ENCODE measurements around the gene EEF1AKMT4. TPM values are rescaled to one million over a fixed set of nuclear protein-coding genes. Genes with fewer than 3 reads are reported as not detected.

EEF1AKMT4 gene
- total RNA-seq, 1 donor, result 5.6 TPM

DNA sequence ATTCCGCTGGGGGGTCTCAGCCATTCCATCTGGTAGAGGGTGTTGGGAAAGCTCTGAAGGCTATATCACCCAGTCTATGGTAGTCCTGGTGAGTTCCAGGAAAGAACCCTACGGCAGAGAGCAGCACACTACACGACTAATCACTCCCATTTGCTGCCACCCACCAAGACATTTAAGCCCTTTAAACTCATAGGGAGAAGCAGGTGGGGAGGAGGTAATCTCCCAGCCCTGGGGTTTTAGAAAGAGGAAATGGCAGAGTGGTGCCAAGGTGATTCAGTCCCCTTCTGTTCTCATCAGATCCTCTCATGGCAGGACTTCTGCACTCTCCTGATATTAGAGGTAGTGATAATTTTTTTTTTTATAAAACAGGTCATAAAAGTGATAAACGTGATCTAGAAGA lies 30.7 kb upstream of the EEF1AKMT4 start:
- H3K4me3 ChIP-seq (ENCODE audit: low read depth, low read length), result no peak overlapping the region
- DNase-seq (ENCODE audit: low read depth), result no peak
- TF ChIP-seq, protein P1, sequence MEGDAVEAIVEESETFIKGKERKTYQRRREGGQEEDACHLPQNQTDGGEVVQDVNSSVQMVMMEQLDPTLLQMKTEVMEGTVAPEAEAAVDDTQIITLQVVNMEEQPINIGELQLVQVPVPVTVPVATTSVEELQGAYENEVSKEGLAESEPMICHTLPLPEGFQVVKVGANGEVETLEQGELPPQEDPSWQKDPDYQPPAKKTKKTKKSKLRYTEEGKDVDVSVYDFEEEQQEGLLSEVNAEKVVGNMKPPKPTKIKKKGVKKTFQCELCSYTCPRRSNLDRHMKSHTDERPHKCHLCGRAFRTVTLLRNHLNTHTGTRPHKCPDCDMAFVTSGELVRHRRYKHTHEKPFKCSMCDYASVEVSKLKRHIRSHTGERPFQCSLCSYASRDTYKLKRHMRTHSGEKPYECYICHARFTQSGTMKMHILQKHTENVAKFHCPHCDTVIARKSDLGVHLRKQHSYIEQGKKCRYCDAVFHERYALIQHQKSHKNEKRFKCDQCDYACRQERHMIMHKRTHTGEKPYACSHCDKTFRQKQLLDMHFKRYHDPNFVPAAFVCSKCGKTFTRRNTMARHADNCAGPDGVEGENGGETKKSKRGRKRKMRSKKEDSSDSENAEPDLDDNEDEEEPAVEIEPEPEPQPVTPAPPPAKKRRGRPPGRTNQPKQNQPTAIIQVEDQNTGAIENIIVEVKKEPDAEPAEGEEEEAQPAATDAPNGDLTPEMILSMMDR (IDR thresholded peaks at IDR 0.05; ENCODE audit: insufficient read depth, low read depth, low read length), result no peak

DNA sequence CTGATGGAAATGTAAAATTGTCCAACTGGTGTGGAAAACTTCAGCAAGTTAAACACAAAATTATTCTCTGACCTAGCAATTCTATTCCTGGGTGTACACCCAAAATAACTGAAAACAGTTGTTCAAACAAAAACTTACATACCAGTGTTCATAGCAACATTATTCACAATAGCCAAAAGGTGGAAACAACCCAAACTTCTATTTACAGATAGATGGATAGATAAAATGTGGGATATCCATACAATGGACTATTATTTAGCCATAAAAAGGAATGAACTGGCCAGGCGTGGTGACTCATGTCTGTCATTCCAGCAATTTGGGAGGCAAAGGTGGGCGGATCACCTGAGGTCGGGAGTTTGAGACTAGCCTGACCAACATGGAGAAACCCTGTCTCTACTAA lies 27.0 kb upstream of the EEF1AKMT4 start:
- H3K4me3 ChIP-seq (ENCODE audit: low read depth, low read length), result no peak overlapping the region
- TF ChIP-seq, protein P1 (IDR thresholded peaks at IDR 0.05; ENCODE audit: insufficient read depth, low read depth, low read length), result no peak
- no peak for DNase-seq (ENCODE audit: low read depth)

DNA sequence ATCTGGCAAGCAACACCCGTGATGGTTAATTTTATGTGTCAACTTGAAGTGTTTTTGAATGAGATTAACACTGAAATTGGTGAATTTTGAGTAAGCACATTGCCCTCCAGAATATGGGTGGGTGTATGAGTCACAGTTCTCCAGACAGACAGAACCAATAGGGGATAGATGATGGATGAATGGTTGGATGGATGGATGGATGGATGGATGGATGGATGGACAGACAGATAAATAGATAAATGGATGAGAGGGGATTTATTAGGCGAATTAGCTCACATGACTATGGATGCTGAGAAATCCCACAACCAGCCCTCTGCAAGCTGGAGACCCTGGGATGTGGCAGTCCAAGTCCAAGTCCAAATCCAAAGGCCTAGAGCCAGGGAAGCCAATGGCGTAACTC lies 25.5 kb upstream of the EEF1AKMT4 start:
- no peak overlapping the region for H3K4me3 ChIP-seq (ENCODE audit: low read depth, low read length)
- no peak for DNase-seq (ENCODE audit: low read depth)
- TF ChIP-seq, protein P1 (IDR thresholded peaks at IDR 0.05; ENCODE audit: insufficient read depth, low read depth, low read length), result no peak

DNA sequence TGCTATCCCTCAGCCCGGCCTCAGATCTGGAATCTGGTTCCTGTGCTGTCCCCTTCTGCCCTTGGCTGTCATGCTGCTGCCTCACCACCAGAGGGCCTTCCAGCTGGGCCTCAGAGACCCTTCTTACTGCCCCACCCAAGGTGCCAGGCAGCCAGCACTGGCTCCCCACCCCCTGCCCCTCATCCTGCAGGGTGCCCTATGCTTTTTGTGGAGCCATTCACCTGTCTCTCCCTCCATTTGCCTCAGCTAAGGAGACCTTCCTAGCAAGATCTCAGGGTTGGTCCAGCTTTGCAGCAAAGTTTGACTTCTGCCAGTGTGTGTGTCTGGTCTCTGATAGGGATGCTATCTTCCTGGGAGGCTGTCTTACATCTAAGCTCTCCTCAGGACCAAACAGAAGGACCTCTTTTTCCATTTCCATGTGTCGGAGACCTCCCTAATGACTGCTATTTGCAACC lies 22.0 kb upstream of the EEF1AKMT4 start:
- TF ChIP-seq, protein P1 (IDR thresholded peaks at IDR 0.05; ENCODE audit: insufficient read depth, low read depth, low read length), result peak; percentile 79
- DNase-seq (ENCODE audit: low read depth), result peak; percentile 28
- no peak overlapping the region for H3K4me3 ChIP-seq (ENCODE audit: low read depth, low read length)

DNA sequence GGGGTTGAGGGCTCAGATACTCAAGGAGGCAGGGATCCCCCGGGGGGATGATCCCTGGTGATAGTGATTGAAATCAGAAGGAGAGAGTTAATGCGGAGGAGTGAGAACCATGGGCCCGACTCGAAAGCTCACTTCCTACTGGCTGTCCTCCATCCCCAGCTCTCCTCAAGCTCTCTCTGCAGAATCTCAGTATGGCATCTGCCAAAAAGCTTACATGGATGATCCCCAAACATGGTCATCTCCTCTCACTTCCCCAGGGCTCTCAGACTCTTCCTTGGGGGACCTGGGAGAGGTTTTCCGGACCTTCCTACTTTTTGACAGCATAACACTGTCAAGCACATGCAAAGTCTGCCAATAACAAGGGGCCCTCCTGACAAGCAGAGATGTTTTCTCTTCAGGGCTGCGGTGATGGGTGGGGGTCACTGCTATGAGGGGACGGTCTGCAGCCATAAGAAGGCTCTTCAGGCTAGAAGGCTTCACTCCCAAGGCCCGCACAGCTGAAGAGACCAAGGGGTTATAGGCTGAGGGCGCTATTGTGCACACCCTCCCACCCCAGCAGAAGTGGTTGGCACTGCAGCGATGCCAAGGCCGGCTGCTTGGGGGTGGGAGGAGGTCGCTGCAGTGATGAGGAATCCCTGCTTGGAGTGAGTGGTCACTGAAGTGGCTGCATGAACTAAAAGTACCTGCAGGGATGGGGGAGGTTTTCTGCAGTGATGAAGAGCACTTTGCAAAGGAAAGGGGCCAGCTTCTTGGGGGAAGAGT lies 20.9 kb upstream of the EEF1AKMT4 start:
- TF ChIP-seq, protein P1 (IDR thresholded peaks at IDR 0.05; ENCODE audit: insufficient read depth, low read depth, low read length), result no peak
- DNase-seq (ENCODE audit: low read depth), result no peak
- no peak overlapping the region for H3K4me3 ChIP-seq (ENCODE audit: low read depth, low read length)

DNA sequence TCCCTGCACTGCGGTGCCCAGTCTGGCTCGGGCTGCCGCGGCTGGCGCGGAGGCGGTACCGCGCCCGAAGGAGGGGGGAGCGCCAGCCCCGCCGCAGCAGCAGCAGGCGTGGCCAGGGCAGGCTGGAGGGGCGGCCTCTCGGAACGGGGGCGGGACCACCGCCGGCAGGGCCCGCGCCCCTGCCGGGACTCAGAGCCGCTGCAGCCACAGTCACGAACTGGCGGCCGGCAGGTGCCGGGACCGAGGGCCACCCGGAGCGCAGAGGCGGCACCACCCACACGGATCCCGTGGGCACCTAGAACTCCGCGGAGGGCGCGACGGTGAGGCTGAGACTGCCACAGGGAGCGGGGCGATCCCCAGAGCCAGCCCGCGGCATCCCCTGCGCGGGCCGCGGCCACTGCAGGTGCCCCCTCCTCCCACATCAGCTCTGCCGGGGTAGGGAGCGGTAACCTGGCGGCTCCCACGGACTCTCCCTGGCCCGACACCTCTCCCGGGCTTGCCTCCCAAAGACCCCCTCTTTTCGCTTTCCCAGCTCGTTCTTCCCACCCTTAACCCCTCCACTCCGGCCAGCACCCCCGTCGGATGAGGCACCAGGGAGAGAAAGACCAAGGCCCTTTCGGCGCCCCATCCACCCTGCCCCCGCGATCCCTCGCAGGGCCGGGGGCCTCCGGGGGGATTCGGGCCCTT lies 19.9 kb upstream of the EEF1AKMT4 start, which contains the start of gene VWA5B2:
VWA5B2 (plus strand) TSS at position 192 of the 687 bp plus-strand sequence. CDS start 944 bp downstream, outside the sequence.
- TF ChIP-seq, protein P1 (IDR thresholded peaks at IDR 0.05; ENCODE audit: insufficient read depth, low read depth, low read length), result peak; percentile 10
- peak within 1 kb of the TSS; percentile 34 for H3K4me3 ChIP-seq (ENCODE audit: low read depth, low read length)
- DNase-seq (ENCODE audit: low read depth), result peak; percentile 19
